OCI-LY1 (cell line): ENCODE results near the gene MRPL38.

Experiments used
- H2AFZ ChIP-seq: fragments of 200-600 bp; sonication (generic), shearing (Covaris generic); 2 replicates; pipeline ENCODE4 v1.6.0; 2014; ENCODE audit warnings: antibody characterized with exemption, mild to moderate bottlenecking, low read length
- H3F3A ChIP-seq: fragments of 200-600 bp; sonication (generic), shearing (Covaris generic); 2 replicates; pipeline ENCODE4 v1.6.0; 2014; ENCODE audit warnings: mild to moderate bottlenecking, antibody characterized with exemption, low read length, moderate library complexity; ENCODE audit not compliant: insufficient read depth
- H3K27ac ChIP-seq: fragments of 200-600 bp; sonication (generic); 2 replicates; pipeline ENCODE4 v1.5.1; 2014; ENCODE audit warnings: low read length, mixed run types, mild to moderate bottlenecking, low read depth; ENCODE audit not compliant: poor library complexity, severe bottlenecking
- H3K27me3 ChIP-seq: fragments of 200-600 bp; sonication (generic); 2 replicates; pipeline ENCODE4 v1.6.0; 2014; ENCODE audit warnings: antibody characterized with exemption, mild to moderate bottlenecking, low read length, moderate library complexity; ENCODE audit not compliant: insufficient read depth
- H3K36me3 ChIP-seq: fragments of 200-600 bp; sonication (generic); 2 replicates; pipeline ENCODE4 v1.6.1; 2014; ENCODE audit warnings: mild to moderate bottlenecking, antibody characterized with exemption, low read length, moderate library complexity, mixed read lengths; ENCODE audit not compliant: insufficient read depth
- H3K4me1 ChIP-seq: fragments of 200-600 bp; sonication (generic); 2 replicates; pipeline ENCODE4 v1.5.1; 2014; ENCODE audit warnings: mild to moderate bottlenecking, low read length, moderate library complexity; ENCODE audit not compliant: insufficient read depth, severe bottlenecking
- H3K4me2 ChIP-seq: fragments of 200-600 bp; sonication (generic), shearing (Covaris generic); 2 replicates; pipeline ENCODE4 v1.6.1; 2014; ENCODE audit warnings: low read length
- H3K4me3 ChIP-seq: fragments of 200-600 bp; sonication (generic); 2 replicates; pipeline ENCODE4 v1.5.1; 2014; ENCODE audit warnings: low read length, low read depth, mild to moderate bottlenecking, mixed read lengths; ENCODE audit not compliant: poor library complexity, severe bottlenecking
- H3K79me2 ChIP-seq: fragments of 200-600 bp; shearing (Covaris generic); 2 replicates; pipeline ENCODE4 v1.6.1; 2016; ENCODE audit warnings: mixed run types, low read length, mixed read lengths; ENCODE audit not compliant: insufficient read depth
- H3K9ac ChIP-seq: fragments of 200-600 bp; sonication (generic), shearing (Covaris generic); 2 replicates; pipeline ENCODE4 v1.6.1; 2014; ENCODE audit warnings: mild to moderate bottlenecking, low read length, mixed read lengths
- H3K9me2 ChIP-seq: fragments of 200-600 bp; sonication (generic), shearing (Covaris generic); 2 replicates; pipeline ENCODE4 v1.6.1; 2014; ENCODE audit warnings: low read depth, mild to moderate bottlenecking, low read length, mixed read lengths
- H3K9me3 ChIP-seq: fragments of 200-600 bp; shearing (Covaris generic); 2 replicates; pipeline ENCODE4 v1.6.1; 2014; ENCODE audit warnings: low read length, mixed read lengths
- H4K20me1 ChIP-seq: fragments of 200-600 bp; sonication (generic), shearing (Covaris generic); 2 replicates; pipeline ENCODE4 v1.6.0; 2016; ENCODE audit warnings: mild to moderate bottlenecking, low read length; ENCODE audit not compliant: insufficient read depth
- CTCF ChIP-seq: fragments of 200-600 bp; sonication (generic), shearing (Covaris generic); IDR thresholded peaks from 2 replicates; pipeline ENCODE4 v1.5.1; 2017; ENCODE audit warnings: mild to moderate bottlenecking, antibody characterized with exemption, low read length, moderate library complexity, mixed read lengths
- EZH2 ChIP-seq: fragments of 200-600 bp; sonication (generic), shearing (Covaris generic); IDR thresholded peaks from 2 replicates; pipeline ENCODE4 v1.8.0; 2017; ENCODE audit warnings: borderline replicate concordance, mixed run types, mild to moderate bottlenecking, antibody characterized with exemption, low read length, moderate library complexity, mixed read lengths

The MRPL38 gene

GRCh38 chr17:75855310-75856061 is 49.2 kb downstream of the MRPL38 start, which contains the start of gene WBP2:
Gene WBP2 (minus strand): TSS chr17:75855335. CDS start chr17:75855297, 38 bp downstream.
- Histone ChIP-seq H3K4me1 (peaks cover 39% of the 10 kb centered on the region), H3K9me2 (no peaks in the 10 kb centered on the region), H3K27me3 (no peaks in the 10 kb centered on the region), H2AFZ (no peak within 1 kb of the TSS), H3K4me3 (peak within 1 kb of the TSS; percentile 83), H3K36me3 (peaks cover 11% of the 10 kb centered on the region; the same call in 1 of the 2 replicates), H4K20me1 (no peaks in the 10 kb centered on the region), H3K79me2 (no peaks in the 10 kb centered on the region), H3K9me3 (no peaks in the 10 kb centered on the region), H3K4me2 (peak within 1 kb of the TSS; percentile 92), H3F3A (no peaks in the 10 kb centered on the region), H3K9ac (peak within 1 kb of the TSS; percentile 93), H3K27ac (peak within 1 kb of the TSS; percentile 70)
- TF ChIP-seq EZH2 (no peak), CTCF (peak; percentile 70)

GRCh38 chr17:75854881-75855309 is 49.8 kb downstream of the MRPL38 start:
- Histone ChIP-seq H3F3A (no peaks in the 10 kb centered on the region), H3K9me3 (no peaks in the 10 kb centered on the region), H3K4me3 (peak overlapping the region; percentile 83), H4K20me1 (no peaks in the 10 kb centered on the region), H3K27ac (no peak overlapping the region), H3K36me3 (peaks cover 14% of the 10 kb centered on the region; the same call in 1 of the 2 replicates), H3K27me3 (no peaks in the 10 kb centered on the region), H2AFZ (no peak overlapping the region), H3K9me2 (no peaks in the 10 kb centered on the region), H3K79me2 (no peaks in the 10 kb centered on the region), H3K4me2 (peak overlapping the region; percentile 92), H3K4me1 (peaks cover 39% of the 10 kb centered on the region), H3K9ac (peak overlapping the region; percentile 70)
- TF ChIP-seq EZH2: no peak
- TF ChIP-seq CTCF: no peak

GRCh38 chr17:75854101-75854748 is 50.5 kb downstream of the MRPL38 start:
- Histone ChIP-seq H3K9me2 (no peaks in the 10 kb centered on the region), H3K9ac (peak overlapping the region; percentile 70), H3K9me3 (no peaks in the 10 kb centered on the region), H3K4me1 (peaks cover 34% of the 10 kb centered on the region), H3K79me2 (no peaks in the 10 kb centered on the region), H3F3A (no peaks in the 10 kb centered on the region), H3K4me2 (peak overlapping the region; percentile 92), H3K27ac (no peak overlapping the region), H2AFZ (no peak overlapping the region), H3K27me3 (no peaks in the 10 kb centered on the region), H4K20me1 (no peaks in the 10 kb centered on the region), H3K36me3 (peaks cover 20% of the 10 kb centered on the region; the same call in 1 of the 2 replicates), H3K4me3 (peak overlapping the region; percentile 83)
- no peak for TF ChIP-seq EZH2
- no peak for TF ChIP-seq CTCF
